Mucosa of descending colon (tissue), 3 donors: ENCODE results near the gene SLC6A13. TPM values are rescaled to one million over a fixed set of nuclear protein-coding genes. Genes with fewer than 3 reads are reported as not detected.

ENCODE experiments used
- ATAC-seq: fragments of 200-7000 bp; cut with Tn5 transposase; one replicate; pipeline ENCODE4 v1.9.1; 2020; ENCODE audit warnings: mild to moderate bottlenecking, moderate library complexity
- DNase-seq, 3 donors: peaks; one replicate each; pipeline ENCODE4 v3.0.0-alpha.2; 2020
- H3K36me3 ChIP-seq: fragments of 200-600 bp; one replicate; pipeline ENCODE4 v1.8.0; 2021; ENCODE audit warnings: low read depth, mild to moderate bottlenecking
- H3K4me1 ChIP-seq: fragments of 200-600 bp; one replicate; pipeline ENCODE4 v1.8.0; 2021; ENCODE audit warnings: low read depth, mild to moderate bottlenecking
- H3K4me3 ChIP-seq: fragments of 200-600 bp; one replicate; pipeline ENCODE4 v1.8.0; 2021; ENCODE audit warnings: mild to moderate bottlenecking
- H3K9me3 ChIP-seq: fragments of 200-600 bp; one replicate; pipeline ENCODE4 v1.8.0; 2021; ENCODE audit warnings: mild to moderate bottlenecking
- CTCF ChIP-seq: fragments of 200-600 bp; IDR thresholded peaks from one replicate; pipeline ENCODE4 v1.8.0; 2022; ENCODE audit warnings: antibody characterized with exemption, mild to moderate bottlenecking
- intact Hi-C, 2 donors: fragments of 100-400 bp; cut with DNase I in 1 of 2; cut with micrococcal nuclease in 1 of 2; formaldehyde crosslinking; loops; one replicate each; pipeline versions ENCODE4 v1.11.0 to v1.11.1; 2022; cut with DNase I, micrococcal nuclease
- total RNA-seq, 3 donors: library from RNA; stranded (reverse); fragmentation: NEBNext Ultra II Directional in 2 of 3; extraction: Animal tissue kit (Norgen Biotek cat#: 25700) in 2 of 3; gene quantifications; one replicate each; pipeline versions ENCODE4 v1.2.1 to v1.2.4, GENCODE V29; 2021 to 2023
- donor health status: DM: no; HTN: no; CAD: no; lungs with moderate emphysema.
- donor health status: DM: no; HTN: no; CAD: no.
- donor health status: DM: no; HTN: yes; CAD: no.

The SLC6A13 gene
- total RNA-seq, 3 donors from 2014 or later: not detected

DNA sequence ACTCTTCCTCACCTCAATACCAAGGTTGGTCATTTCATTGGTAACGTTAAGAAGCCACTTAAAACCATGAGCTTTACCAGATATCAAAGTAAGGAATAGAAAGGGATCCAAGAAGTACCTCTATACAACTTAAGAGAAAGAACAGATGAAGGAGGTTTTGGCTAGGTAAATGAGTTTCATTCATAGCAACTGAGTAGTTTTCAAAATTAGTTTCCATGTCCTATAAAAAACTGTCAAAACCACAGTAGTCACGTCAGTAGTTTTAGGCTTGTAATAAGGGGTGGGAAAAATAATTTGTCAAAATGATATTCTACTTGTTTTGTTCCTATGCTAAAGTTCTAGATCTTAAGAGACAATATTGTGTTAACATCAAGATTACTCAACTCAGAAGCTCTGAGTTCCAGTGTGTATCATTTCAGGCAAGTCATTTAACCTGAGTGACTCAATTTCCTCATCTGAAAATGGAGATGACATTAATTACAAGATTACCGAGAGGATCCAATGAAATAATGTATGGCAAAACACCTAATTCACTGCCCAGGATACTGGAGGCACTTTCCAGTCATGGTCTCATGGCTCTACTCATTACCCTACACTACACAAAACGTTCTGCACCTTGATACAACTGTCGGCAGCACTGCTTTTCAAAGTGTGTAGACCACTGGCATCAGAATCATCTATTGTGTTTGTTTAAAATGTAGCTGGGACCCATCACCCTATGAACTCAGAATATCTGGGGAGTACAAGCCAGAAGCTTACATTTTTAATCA lies 24.1 kb upstream of the SLC6A13 start:
- Histone ChIP-seq H3K4me1 (no peaks in the 10 kb centered on the region), H3K4me3 (no peak overlapping the region), H3K36me3 (no peaks in the 10 kb centered on the region), H3K9me3 (no peaks in the 10 kb centered on the region)
- intact Hi-C loops: no loop called here
- no peak for TF ChIP-seq CTCF
- no peak for DNase-seq
- ATAC-seq: no peak

GRCh38 chr12:278046-278445 lies 15.4 kb upstream of the SLC6A13 start:
- H3K9me3 ChIP-seq: no peaks in the 10 kb centered on the region
- intact Hi-C loops: no loop called here
- no peak for ATAC-seq

GRCh38 chr12:275812-276211 lies 13.2 kb upstream of the SLC6A13 start:
- no peaks in the 10 kb centered on the region for H3K4me1 ChIP-seq
- DNase-seq (no peak), ATAC-seq (no peak)
- no peaks in the 10 kb centered on the region for H3K9me3 ChIP-seq
- H3K36me3 ChIP-seq: no peaks in the 10 kb centered on the region
- no peak for TF ChIP-seq CTCF
- H3K4me3 ChIP-seq: no peak overlapping the region
- intact Hi-C loops: no loop called here

More at GRCh38 chr12:278046-278445, 15.4 kb upstream of the SLC6A13 start:
- TF ChIP-seq CTCF: no peak
- H3K4me1 ChIP-seq: no peaks in the 10 kb centered on the region
- H3K4me3 ChIP-seq: no peak overlapping the region
- no peaks in the 10 kb centered on the region for H3K36me3 ChIP-seq
- DNase-seq: no peak

DNA sequence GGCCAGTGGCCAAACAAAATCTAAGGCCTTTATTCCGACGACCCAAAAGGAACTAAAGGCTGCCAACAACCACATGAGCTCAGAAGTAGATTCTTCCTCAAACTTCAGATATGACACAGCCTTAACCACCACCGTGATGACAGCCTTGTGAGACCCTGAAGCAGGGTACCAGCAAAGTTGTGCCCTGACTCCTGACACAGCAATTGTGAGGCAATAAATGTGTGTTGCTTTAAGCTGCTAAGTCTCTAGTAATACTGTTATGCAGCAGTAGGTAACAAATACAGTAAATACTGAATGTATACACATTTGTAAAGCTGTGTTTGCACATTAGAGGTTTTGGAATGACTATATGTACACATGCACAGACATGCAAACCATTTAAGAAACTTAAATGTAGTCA lies 10.7 kb upstream of the SLC6A13 start:
- H3K36me3 ChIP-seq: no peaks in the 10 kb centered on the region
- TF ChIP-seq CTCF: no peak
- H3K9me3 ChIP-seq: no peaks in the 10 kb centered on the region
- H3K4me1 ChIP-seq: no peaks in the 10 kb centered on the region
- ATAC-seq: no peak
- no peak for DNase-seq
- intact Hi-C loops: no loop called here
- H3K4me3 ChIP-seq: no peak overlapping the region

GRCh38 chr12:272942-273341 lies 10.3 kb upstream of the SLC6A13 start:
- Histone ChIP-seq H3K4me1 (no peaks in the 10 kb centered on the region), H3K4me3 (no peak overlapping the region), H3K9me3 (no peaks in the 10 kb centered on the region), H3K36me3 (no peaks in the 10 kb centered on the region)
- intact Hi-C loops: no loop called here
- DNase-seq: no peak
- ATAC-seq: no peak
- TF ChIP-seq CTCF: no peak
